Panc1 (cell line): ENCODE results near the gene ATP11B. TPM values are rescaled to one million over a fixed set of nuclear protein-coding genes. Genes with fewer than 3 reads are reported as not detected.

Experiments
- ATAC-seq: fragments of 200-7000 bp; cut with Tn5 transposase; 2 replicates; pipeline ENCODE4 v1.9.1; 2020; ENCODE audit warnings: mild to moderate bottlenecking, moderate library complexity
- BruUV-seq: library from RNA; stranded (reverse); fragments of 400-500 nt; replicated peaks from 2 replicates; lab custom pipeline; 2021; lab: Mats Ljungman, UMichigan
- CTCF ChIA-PET: fragments of 300-600 bp; sonication (Branson Sonifier 250); formaldehyde crosslinking; loops from one replicate; lab custom pipeline; 2022; ENCODE audit warnings: antibody characterized with exemption; lab: Charles Lee
- POLR2A ChIA-PET: fragments of 300-600 bp; sonication (Branson Sonifier 250); formaldehyde crosslinking; loops from one replicate; lab custom pipeline; 2022; ENCODE audit warnings: antibody characterized with exemption; lab: Charles Lee
- DNase-seq: peaks from one replicate; pipeline ENCODE4 v3.0.0-alpha.2; 2010; ENCODE audit warnings: low read depth, low spot score
- H3K27ac ChIP-seq: 2 replicates; pipeline ENCODE4 v1.5.1; 2011; ENCODE audit warnings: mild to moderate bottlenecking, low read length, inconsistent platforms
- H3K27me3 ChIP-seq: fragments of 200-500 bp; sonication (Bioruptor generic); 2 replicates; pipeline ENCODE4 v1.6.0; 2014; ENCODE audit warnings: low read length, inconsistent platforms; ENCODE audit not compliant: control insufficient read depth, insufficient read depth
- H3K36me3 ChIP-seq: fragments of 200-500 bp; sonication (Bioruptor generic); 2 replicates; pipeline ENCODE4 v1.5.1; 2014; ENCODE audit warnings: inconsistent platforms, mild to moderate bottlenecking, low read length, moderate library complexity; ENCODE audit not compliant: control insufficient read depth, insufficient read depth
- H3K4me1 ChIP-seq: 2 replicates; pipeline ENCODE4 v1.5.1; 2011; ENCODE audit warnings: inconsistent platforms, mild to moderate bottlenecking, low read length, moderate library complexity; ENCODE audit not compliant: control insufficient read depth, insufficient read depth
- H3K4me3 ChIP-seq, 2 experiments: 2 replicates each; pipeline ENCODE4 v1.5.1; 2011 to 2012; ENCODE audit warnings: low read depth in 2 of 2, low read length in 2 of 2, mild to moderate bottlenecking in 2 of 2, inconsistent platforms in 1 of 2, moderate library complexity in 1 of 2
- H3K9me3 ChIP-seq: fragments of 200-500 bp; sonication (Bioruptor generic); 2 replicates; pipeline ENCODE4 v1.5.1; 2014; ENCODE audit warnings: low read depth, mild to moderate bottlenecking, inconsistent platforms, low read length, moderate library complexity; ENCODE audit not compliant: control insufficient read depth, insufficient read depth
- POLR2AphosphoS5 ChIP-seq: IDR thresholded peaks from 2 replicates; pipeline ENCODE4 v1.6.1; 2012; ENCODE audit warnings: mild to moderate bottlenecking, low read depth, low read length, moderate library complexity
- REST ChIP-seq, 2 experiments: IDR thresholded peaks; 2 replicates each; pipeline ENCODE4 v1.6.1; 2011 to 2012; ENCODE audit warnings: low read depth in 2 of 2, control low read depth in 1 of 2, low read length in 1 of 2, mild to moderate bottlenecking in 1 of 2, moderate library complexity in 1 of 2; ENCODE audit not compliant: insufficient read depth in 1 of 2
- SIN3A ChIP-seq: IDR thresholded peaks from 2 replicates; pipeline ENCODE4 v1.6.1; 2012; ENCODE audit warnings: low read depth, mild to moderate bottlenecking, low read length, moderate library complexity, borderline replicate concordance; ENCODE audit not compliant: insufficient read depth
- TCF7L2 ChIP-seq: IDR thresholded peaks from 2 replicates; pipeline ENCODE4 v1.6.1; 2011; ENCODE audit warnings: mild to moderate bottlenecking, low read depth, low read length, inconsistent platforms
- in situ Hi-C: cut with HindIII; loops from 2 replicates; pipeline ENCODE4 v1.10.0; 2016; ENCODE audit warnings: low sequenced_read_pairs, low pct_unique_long_range_greater_than_20kb
- intact Hi-C: fragments of 100-400 bp; cut with micrococcal nuclease; formaldehyde crosslinking; loops from one replicate; pipeline ENCODE4 v1.10.0; 2022; ENCODE audit not compliant: unreplicated experiment
- total RNA-seq: library from RNA; stranded (reverse); gene quantifications from one replicate; pipeline ENCODE4 v1.2.1, GENCODE V29; 2021; ENCODE audit not compliant: unreplicated experiment
- TF ChIP-seq, protein P1 (sequence below): fragments of 450-650 bp; IDR thresholded peaks from 2 replicates; pipeline ENCODE4 v1.5.1; 2017; ENCODE audit warnings: mild to moderate bottlenecking

Gene ATP11B
- total RNA-seq, 1 experiment from 2014 or later = 108 TPM

GRCh38 chr3:182803596-182803995, 10.3 kb downstream of the ATP11B start:
- Histone ChIP-seq H3K4me3 (no peak overlapping the region), H3K27me3 (no peaks in the 10 kb centered on the region), H3K36me3 (no peaks in the 10 kb centered on the region), H3K9me3 (no peaks in the 10 kb centered on the region), H3K4me1 (peaks cover 6% of the 10 kb centered on the region), H3K27ac (no peak overlapping the region)
- DNase-seq = no peak
- CTCF ChIA-PET = interaction anchor here (0.7 kb wide), 1 partner anchor 106 kb away, joined by 3 read pairs; no protein-coding TSS in a partner anchor
- POLR2A ChIA-PET = no interaction called here
- in situ Hi-C loops = no loop called here
- BruUV-seq = no TSS peak
- ATAC-seq = no peak
- intact Hi-C loops = no loop called here
- TF ChIP-seq POLR2AphosphoS5 (no peak), SIN3A (no peak), TCF7L2 (no peak)

- no peak for TF ChIP-seq SIN3A
- TF ChIP-seq, protein P1, sequence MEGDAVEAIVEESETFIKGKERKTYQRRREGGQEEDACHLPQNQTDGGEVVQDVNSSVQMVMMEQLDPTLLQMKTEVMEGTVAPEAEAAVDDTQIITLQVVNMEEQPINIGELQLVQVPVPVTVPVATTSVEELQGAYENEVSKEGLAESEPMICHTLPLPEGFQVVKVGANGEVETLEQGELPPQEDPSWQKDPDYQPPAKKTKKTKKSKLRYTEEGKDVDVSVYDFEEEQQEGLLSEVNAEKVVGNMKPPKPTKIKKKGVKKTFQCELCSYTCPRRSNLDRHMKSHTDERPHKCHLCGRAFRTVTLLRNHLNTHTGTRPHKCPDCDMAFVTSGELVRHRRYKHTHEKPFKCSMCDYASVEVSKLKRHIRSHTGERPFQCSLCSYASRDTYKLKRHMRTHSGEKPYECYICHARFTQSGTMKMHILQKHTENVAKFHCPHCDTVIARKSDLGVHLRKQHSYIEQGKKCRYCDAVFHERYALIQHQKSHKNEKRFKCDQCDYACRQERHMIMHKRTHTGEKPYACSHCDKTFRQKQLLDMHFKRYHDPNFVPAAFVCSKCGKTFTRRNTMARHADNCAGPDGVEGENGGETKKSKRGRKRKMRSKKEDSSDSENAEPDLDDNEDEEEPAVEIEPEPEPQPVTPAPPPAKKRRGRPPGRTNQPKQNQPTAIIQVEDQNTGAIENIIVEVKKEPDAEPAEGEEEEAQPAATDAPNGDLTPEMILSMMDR = no peak
- no peak for TF ChIP-seq REST (IDR thresholded peaks at IDR 0.05; ENCODE audit: insufficient read depth in 1 of 2, low read depth in 2 of 2, low read length in 1 of 2)
- TF ChIP-seq POLR2AphosphoS5 = no peak
- TF ChIP-seq TCF7L2 = no peak
- Histone ChIP-seq H3K27me3 (no peaks in the 10 kb centered on the region), H3K9me3 (no peaks in the 10 kb centered on the region), H3K27ac (no peak overlapping the region), H3K36me3 (no peaks in the 10 kb centered on the region), H3K4me1 (peaks cover 5% of the 10 kb centered on the region), H3K4me3 (no peak overlapping the region)
- DNase-seq (no peak), ATAC-seq (no peak)
- POLR2A ChIA-PET = no interaction called here
- intact Hi-C loops (no loop called here), in situ Hi-C loops (no loop called here)
- CTCF ChIA-PET = no interaction called here
- BruUV-seq = no TSS peak
These were observed 13.8 kb downstream of the ATP11B start for GRCh38 chr3:182807061-182807460.

- ChIA-PET CTCF (no interaction called here), POLR2A (no interaction called here)
- in situ Hi-C loops = no loop called here
- Histone ChIP-seq H3K27ac (no peak overlapping the region), H3K4me3 (no peak overlapping the region), H3K4me1 (no peaks in the 10 kb centered on the region), H3K27me3 (no peaks in the 10 kb centered on the region), H3K36me3 (no peaks in the 10 kb centered on the region), H3K9me3 (no peaks in the 10 kb centered on the region)
- no peak for TF ChIP-seq SIN3A
- DNase-seq (no peak), ATAC-seq (no peak)
- intact Hi-C loops = no loop called here
- BruUV-seq = no TSS peak
These were observed 14.9 kb downstream of the ATP11B start for GRCh38 chr3:182808041-182808770.
